Body of pancreas (tissue), 4 donors: ENCODE measurements around the gene TMEM164.

Source experiments
- CTCF ChIP-seq, 7 experiments: fragments of 450-650 bp in 4 of 7; fragments of 200-600 bp in 3 of 7; sonication (generic) in 3 of 7; IDR thresholded peaks; one replicate each; pipeline ENCODE4 v1.5.1; 2016 to 2019; ENCODE audit warnings: antibody characterized with exemption in 7 of 7
- POLR2A ChIP-seq, 3 donors: fragments of 450-650 bp; IDR thresholded peaks; one replicate each; pipeline ENCODE4 v1.6.1; 2016; ENCODE audit warnings: antibody characterized with exemption in 3 of 3, mild to moderate bottlenecking in 2 of 3

DNA sequence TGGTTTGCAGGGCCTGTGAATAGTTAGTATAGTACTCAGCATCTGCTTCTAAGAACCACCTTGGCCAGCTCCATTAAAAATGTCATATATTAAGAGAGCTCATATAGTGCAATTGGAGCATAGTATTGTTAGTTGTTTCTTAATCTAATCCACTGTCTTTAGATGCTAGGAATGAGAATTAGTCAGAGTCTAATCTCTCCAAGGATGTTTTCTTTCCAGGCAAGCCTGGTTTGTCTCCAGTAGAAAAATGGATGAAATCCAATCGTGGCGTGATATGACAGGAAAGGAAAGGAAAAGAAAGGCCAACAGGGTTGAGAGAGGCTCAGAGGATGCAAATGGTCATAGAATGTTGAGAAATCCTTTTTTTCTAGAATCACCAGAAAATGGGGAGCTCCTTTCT is 15.0 kb upstream of the TMEM164 start:
- TF ChIP-seq CTCF (IDR thresholded peaks at IDR 0.05) (no peak), POLR2A (IDR thresholded peaks at IDR 0.05) (no peak)
